ENCODE measurements around the gene CELA1.

- TF ChIP-seq CTCF (conservative IDR thresholded peaks at IDR 0.05 in 1 of 2, IDR thresholded peaks at IDR 0.05 in 1 of 2; ENCODE audit: extremely low read depth in 1 of 2, insufficient read depth in 1 of 2, low read depth in 1 of 2, low read length in 2 of 2) (no peak), EZH2 (IDR thresholded peaks at IDR 0.05; ENCODE audit: borderline replicate concordance, low read length) (no peak)
These were observed 35.1 kb downstream of the CELA1 start for GRCh38 chr12:51311389-51311788.

Data from mammary epithelial cell (primary cell).